ENCODE data around the gene DDX41. TPM values are rescaled to one million over a fixed set of nuclear protein-coding genes. Genes with fewer than 3 reads are reported as not detected.

Gene DDX41
- polyA plus RNA-seq, 4 donors: 85.1 to 97.1 (median 91.8) TPM

DNA sequence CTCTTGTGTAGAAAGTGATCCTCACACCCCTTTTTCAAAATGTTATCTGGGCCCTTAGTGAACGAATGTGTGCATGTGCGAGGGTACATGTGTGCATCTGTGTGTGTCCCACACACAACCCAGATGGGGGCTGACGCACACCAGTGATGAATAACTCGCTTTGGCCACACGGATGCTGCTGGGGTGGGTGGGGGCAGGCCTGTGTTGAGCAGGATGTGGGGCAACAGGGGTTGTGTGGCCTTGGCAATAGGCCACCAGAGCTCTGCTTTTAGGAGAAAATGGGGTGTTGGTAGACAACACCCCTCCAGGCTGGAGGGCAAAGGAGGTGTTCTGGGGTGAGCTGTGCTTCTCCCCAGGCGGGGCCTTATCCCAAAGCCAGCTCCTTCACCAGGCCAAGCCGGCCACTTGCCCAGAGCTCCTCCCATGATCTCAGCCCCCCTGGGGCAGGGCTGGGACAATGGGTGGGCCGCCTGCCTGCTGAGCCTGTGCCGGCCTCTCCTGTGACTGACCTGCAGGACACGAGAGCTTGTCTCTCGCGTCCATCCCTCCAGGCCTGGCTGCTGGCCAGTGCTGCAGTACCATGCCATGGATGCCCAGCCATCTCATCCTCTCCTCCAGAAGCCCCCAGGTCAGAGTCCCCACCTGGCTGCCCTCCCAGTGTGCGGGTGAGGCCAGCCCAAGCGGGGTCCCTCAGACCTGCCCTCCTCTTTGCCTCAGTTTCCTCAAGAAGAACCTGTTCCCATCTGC lies 45.0 kb downstream of the DDX41 start:
- DNase-seq (ENCODE audit: low read depth in 4 of 4, low spot score in 3 of 4): no peak

DNA sequence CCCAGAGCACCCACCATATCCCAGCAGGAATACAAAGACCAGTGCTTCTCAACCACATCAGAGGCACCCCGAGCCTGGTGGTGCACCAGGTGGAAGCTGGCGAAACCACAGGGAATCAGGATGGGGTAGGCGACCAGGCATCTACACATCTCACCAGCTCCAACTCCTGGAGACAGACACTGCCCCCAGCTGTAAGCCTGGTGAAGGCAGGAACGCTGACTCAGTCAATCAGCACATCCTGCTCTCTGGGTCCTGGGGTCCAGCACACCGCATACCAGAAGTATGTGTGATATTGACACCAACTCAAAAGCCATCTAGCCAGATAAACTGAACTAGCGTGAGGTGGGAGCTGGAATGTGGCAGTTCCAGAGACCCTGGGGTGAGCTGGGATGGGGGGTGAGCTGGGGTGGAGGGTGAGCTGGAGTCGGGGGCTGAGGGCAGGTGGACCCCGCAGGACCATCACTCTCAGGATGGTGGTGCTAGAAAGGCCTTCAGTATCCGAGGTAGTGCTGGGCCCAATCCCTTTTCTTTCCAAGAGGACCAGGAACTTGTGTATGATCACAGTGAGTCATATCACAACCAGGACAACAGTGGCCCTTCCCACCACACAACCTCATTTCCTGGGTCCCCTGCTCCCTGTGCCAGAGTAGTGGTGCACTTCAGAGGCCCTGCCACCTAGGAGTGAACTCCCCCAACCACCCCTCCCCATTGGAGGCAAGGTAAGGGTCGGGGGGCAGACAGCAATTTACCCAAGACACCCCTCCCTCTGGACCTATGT lies 45.8 kb downstream of the DDX41 start:
- no peak for DNase-seq (ENCODE audit: low read depth in 4 of 4, low spot score in 3 of 4)

DNA sequence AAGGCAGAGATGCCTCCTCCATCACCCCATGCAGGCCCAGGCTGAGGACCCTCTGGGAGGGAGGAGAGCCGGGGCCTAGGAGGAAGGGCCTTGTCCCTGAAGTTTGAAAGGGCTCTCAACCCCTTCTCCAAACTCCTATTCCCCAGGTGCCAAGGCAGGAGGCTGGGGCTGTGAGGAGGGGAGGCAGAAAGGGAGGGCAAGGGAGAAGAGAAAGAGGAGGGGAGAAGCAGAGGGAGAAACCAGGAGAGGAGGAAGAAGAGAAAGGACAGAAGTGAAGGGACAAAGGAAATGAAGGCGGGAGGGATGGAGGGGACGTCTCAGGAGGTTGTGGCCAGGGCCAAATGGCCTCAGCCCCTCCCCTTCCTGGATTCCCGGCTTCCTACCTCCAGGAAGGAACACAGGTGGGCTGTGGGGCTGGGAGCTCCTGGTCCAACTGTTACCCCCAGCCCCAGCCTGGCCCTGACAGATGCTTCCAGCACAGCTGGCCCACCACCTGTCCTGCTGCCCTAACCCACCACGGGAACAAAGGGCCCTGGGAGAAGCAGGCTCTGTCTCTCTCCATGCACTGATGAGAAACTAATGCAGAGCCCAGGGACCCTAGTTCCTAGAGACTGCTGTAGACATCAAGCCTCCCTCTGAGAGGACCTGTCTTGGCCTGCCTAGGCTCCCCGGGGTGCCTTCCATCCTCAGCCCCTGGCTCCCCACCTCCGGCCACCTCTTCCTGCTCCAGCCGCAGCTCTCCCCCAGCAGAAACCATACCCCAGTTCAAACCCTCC lies 46.8 kb downstream of the DDX41 start:
- DNase-seq (ENCODE audit: low read depth in 4 of 4, low spot score in 3 of 4): no peak

DNA sequence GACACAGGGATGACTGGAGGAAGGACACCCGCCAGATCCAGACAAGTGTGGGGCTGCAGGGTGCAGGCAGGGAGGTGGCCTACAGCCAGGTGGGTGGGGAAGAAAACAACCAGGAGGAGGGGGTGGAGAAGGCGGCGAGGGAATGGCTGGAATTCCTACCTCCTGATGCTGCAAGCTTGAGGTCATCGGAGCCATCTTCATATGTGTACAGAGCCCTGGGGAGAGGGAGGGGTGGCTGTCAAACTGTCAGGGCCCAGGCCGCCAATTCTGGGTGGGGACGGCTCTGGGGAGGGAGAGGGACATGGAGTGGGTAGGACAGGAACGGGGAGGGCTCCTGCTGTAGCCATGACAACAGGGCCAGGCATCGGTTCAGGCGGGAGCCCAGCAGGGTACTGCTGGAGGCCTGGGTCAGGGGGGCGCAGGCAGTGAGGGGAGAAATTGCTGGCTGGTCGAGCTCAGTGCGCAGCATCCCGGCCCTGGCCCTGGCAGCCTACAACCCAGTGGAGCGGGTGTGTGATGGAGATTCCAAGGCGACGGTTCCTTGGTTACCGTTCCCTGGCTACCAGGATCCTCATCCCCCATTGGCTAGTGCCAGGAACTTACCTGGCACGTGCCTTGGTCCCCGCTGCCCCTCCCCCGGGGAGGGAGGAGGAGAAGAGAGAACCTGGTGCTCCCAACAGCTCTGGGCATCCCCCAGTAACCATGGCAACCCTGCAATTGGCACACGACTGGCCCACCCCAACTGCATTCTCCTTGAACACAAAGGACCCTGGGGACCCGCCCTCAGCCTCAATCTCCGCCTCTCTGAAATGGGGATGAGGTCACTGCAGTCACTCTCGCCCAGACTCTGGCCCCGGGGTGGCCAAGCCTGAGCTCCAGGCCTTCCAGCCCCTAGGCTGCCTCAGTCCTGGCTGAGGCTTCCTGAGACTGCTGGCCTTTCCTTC lies 47.8 kb downstream of the DDX41 start:
- DNase-seq (ENCODE audit: low read depth in 4 of 4, low spot score in 3 of 4): no peak

DNA sequence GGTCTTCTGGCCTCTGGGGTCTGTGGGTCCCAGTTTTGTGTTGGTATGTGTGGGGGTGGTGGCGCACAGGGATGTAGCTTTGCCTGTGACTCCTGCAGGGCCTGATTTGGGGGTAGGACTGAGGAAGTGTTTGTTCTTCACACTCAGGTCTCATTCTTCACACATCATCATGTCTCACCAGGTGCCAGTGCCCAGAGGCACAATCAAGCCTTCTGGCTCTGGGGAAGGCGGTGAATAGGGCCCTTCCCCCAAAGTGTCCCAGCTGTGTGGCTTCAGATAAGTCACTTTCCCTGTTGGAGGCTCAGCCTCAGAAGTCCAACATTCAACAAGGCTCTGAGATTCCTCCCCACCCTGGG lies 48.5 kb downstream of the DDX41 start:
- DNase-seq (ENCODE audit: low read depth in 4 of 4, low spot score in 3 of 4): no peak

DNA sequence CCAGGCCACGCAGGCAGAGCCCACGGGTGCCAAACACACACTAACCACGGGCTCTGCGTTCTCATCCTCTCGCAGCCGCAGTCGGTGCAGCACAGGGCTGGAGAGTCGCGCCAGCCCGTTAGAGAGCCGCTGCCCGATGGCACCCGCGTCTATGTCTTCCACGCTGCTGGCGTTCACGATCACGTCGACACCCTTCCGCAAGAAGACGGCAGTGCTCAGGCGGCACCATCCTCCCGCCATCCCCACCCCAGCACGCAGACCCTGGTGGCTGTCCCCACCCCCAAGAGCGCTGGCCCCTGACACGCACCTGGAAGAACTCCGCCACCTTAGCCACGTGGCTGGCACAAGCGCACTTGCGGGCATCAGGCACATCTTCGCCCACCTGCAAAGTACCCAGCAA lies 49.3 kb downstream of the DDX41 start:
- DNase-seq (ENCODE audit: low read depth in 4 of 4, low spot score in 3 of 4): no peak

DNA sequence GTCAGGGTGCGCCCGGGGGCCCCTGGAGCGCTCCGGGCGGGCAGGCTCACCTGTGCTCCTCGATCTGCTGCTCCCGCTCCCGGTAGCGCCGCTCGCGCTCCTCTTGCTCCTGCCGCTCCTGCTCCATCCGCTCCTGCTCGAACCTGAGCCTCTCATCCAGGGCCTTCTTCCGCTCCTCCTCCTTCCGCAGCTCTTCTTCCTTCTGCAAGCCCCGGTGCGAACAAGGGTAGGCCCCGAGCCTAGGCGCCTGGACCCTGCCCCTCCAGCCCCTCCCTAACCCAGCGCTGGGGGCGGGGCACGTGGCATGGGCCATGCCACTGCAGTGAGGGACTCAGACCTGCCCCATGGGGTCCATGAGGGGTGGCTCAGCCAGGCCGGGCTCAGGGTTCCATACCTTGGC lies 49.9 kb downstream of the DDX41 start:
- DNase-seq (ENCODE audit: low read depth in 4 of 4, low spot score in 3 of 4): no peak

DNA sequence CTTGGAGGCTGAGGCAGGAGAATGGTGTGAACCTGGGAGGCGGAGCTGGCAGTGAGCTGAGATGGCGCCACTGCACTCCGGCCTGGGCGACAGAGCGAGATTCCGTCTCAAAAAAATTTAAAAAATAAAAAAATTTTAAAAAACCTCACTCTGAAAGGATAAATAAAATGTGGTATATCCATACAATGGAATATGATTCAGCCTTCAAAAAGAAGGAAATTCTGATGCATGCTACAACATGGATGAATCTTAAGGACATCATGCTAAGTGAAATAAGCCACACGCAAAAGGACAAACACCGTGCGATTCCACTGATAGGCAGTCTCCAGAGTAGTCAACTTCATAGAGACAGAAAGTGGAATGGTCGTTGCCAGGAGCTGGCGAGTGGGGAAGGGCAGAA lies 51.7 kb downstream of the DDX41 start:
- DNase-seq (ENCODE audit: low read depth in 4 of 4, low spot score in 3 of 4): no peak

DNA sequence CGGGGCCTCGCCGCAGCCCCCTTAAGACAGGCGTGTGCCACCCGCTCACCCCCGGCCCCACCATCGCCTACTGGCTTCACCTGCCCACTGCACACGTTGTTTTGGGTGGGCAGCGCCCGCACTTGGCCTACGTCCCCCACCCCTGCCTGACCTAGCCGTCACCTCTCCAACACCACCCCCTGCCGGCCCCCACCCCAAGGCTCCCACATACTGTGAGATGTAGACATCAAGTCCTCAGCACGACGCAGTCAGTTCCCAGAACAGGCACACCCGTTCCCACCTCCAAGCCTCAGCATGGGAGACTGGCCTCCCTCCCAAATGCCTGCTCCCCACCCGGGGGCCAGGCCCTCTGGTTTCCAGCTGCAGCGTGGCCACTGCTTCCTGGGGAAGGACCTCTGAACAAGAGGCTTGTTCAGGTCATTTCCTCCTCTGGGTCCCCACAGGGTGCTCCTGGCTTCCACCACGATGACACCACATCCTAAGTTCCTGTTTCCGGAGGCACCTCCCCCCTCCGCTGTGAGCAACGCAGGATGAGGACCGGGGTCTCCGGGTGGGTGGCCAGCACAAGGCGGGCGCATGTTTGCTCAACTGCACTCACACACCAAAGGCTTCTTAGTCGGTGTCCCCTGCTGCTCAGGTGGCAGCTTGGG lies 54.6 kb downstream of the DDX41 start:
- DNase-seq (ENCODE audit: low read depth in 4 of 4, low spot score in 3 of 4): no peak

Other genes with a start within 250 kb of the DDX41 start
- 10 to 100 TPM; 24.8 to 38.2 (median 27.3) TPM for gene RAB24, start 213.2 kb downstream of the DDX41 start, polyA plus RNA-seq (ENCODE audit: insufficient read length in 4 of 4)
- gene PRELID1, start 213.2 kb downstream of the DDX41 start, polyA plus RNA-seq (ENCODE audit: insufficient read length in 4 of 4): 100 to 1,000 TPM; 123 to 153 (median 136) TPM
- 10 to 100 TPM; 13.7 to 23.2 (median 14.5) TPM for gene MXD3, start 205.1 kb downstream of the DDX41 start, polyA plus RNA-seq (ENCODE audit: insufficient read length in 4 of 4)
- 100 to 1,000 TPM; 114 to 166 (median 126) TPM for gene LMAN2, start 165.3 kb downstream of the DDX41 start, polyA plus RNA-seq (ENCODE audit: insufficient read length in 4 of 4)
- gene RGS14, start 159.0 kb downstream of the DDX41 start, polyA plus RNA-seq (ENCODE audit: insufficient read length in 4 of 4): 10 to 100 TPM; 11.9 to 18.7 (median 15.3) TPM
- 100 to 1,000 TPM; 134 to 198 (median 174) TPM for gene SLC34A1, start 132.5 kb downstream of the DDX41 start, polyA plus RNA-seq (ENCODE audit: insufficient read length in 4 of 4)
- 1 to 10 TPM in 3 of 4 donors, under 1 TPM in 1; 0.50 to 2.2 (median 1.1) TPM for gene PFN3, start 116.3 kb downstream of the DDX41 start, polyA plus RNA-seq (ENCODE audit: insufficient read length in 4 of 4)
- gene F12, start 107.4 kb downstream of the DDX41 start, polyA plus RNA-seq (ENCODE audit: insufficient read length in 4 of 4): 10 to 100 TPM in 1 of 4 donors, 1 to 10 TPM in 3; 4.6 to 11.3 (median 5.8) TPM
- 10 to 100 TPM; 20.4 to 29.2 (median 23.0) TPM for gene GRK6, start 90.3 kb downstream of the DDX41 start, polyA plus RNA-seq (ENCODE audit: insufficient read length in 4 of 4)
- gene PRR7, start 70.1 kb downstream of the DDX41 start, polyA plus RNA-seq (ENCODE audit: insufficient read length in 4 of 4): 1 to 10 TPM in 3 of 4 donors, under 1 TPM in 1; 0.83 to 3.8 (median 1.2) TPM
- 100 to 1,000 TPM; 169 to 203 (median 179) TPM for gene DBN1, start 43.3 kb downstream of the DDX41 start, polyA plus RNA-seq (ENCODE audit: insufficient read length in 4 of 4)
- 100 to 1,000 TPM in 2 of 4 donors, 10 to 100 TPM in 2; 82.9 to 129 (median 96.9) TPM for gene PDLIM7, start 19.4 kb downstream of the DDX41 start, polyA plus RNA-seq (ENCODE audit: insufficient read length in 4 of 4)
- gene DOK3, start 7.1 kb downstream of the DDX41 start, polyA plus RNA-seq (ENCODE audit: insufficient read length in 4 of 4): 1 to 10 TPM; 3.6 to 6.3 (median 4.8) TPM
- gene FAM193B, start 37.6 kb upstream of the DDX41 start, polyA plus RNA-seq (ENCODE audit: insufficient read length in 4 of 4): 10 to 100 TPM; 68.7 to 99.1 (median 75.3) TPM
- gene TMED9, start 75.2 kb upstream of the DDX41 start, polyA plus RNA-seq (ENCODE audit: insufficient read length in 4 of 4): 100 to 1,000 TPM; 145 to 194 (median 166) TPM
- gene B4GALT7, start 83.2 kb upstream of the DDX41 start, polyA plus RNA-seq (ENCODE audit: insufficient read length in 4 of 4): 10 to 100 TPM; 20.9 to 29.1 (median 22.1) TPM

Measured in right renal pelvis (tissue), 4 donors.